Thoracic aorta (tissue), 2 donors: ENCODE measurements around the gene RGS8. TPM values are rescaled to one million over a fixed set of nuclear protein-coding genes. Genes with fewer than 3 reads are reported as not detected.

Experiments used
- ATAC-seq: fragments of 150-250 bp; one replicate; pipeline ENCODE4 v1.8.0; 2017; ENCODE audit warnings: low read depth; ENCODE audit not compliant: insufficient number of reproducible peaks, low FRiP score
- DNase-seq: peaks from one replicate; pipeline ENCODE4 v3.0.0-alpha.2; 2020; ENCODE audit warnings: low spot score
- H3K27ac ChIP-seq, 2 donors: fragments of 200-600 bp; sonication (generic); 1 replicate in 1 of 2; 2 replicates in 1 of 2; pipeline ENCODE4 v1.5.1; 2016; ENCODE audit warnings: mild to moderate bottlenecking in 2 of 2, moderate library complexity in 2 of 2
- H3K27me3 ChIP-seq: fragments of 200-600 bp; sonication (generic); replicated peaks from 2 replicates; pipeline ENCODE4 v1.6.0; 2016; ENCODE audit warnings: mild to moderate bottlenecking; ENCODE audit not compliant: insufficient read depth
- H3K36me3 ChIP-seq: fragments of 200-600 bp; sonication (generic); one replicate; pipeline ENCODE4 v1.5.1; 2016
- H3K4me1 ChIP-seq, 2 donors: fragments of 200-600 bp; sonication (generic); 1 replicate in 1 of 2; 2 replicates in 1 of 2; pipeline versions ENCODE4 v1.5.1 to v1.6.0; 2016; ENCODE audit warnings: low read depth in 2 of 2, mild to moderate bottlenecking in 1 of 2; ENCODE audit not compliant: control insufficient read depth in 1 of 2
- H3K4me3 ChIP-seq: fragments of 200-600 bp; sonication (generic); 2 replicates; pipeline ENCODE4 v1.5.1; 2016; ENCODE audit warnings: mild to moderate bottlenecking
- H3K9me3 ChIP-seq: fragments of 200-600 bp; sonication (generic); 2 replicates; pipeline ENCODE4 v1.5.1; 2016
- total RNA-seq, 2 donors: library from RNA; depleted of rRNA; stranded (reverse); fragments of >200 nt; gene quantifications; one replicate each; pipeline versions ENCODE4 v1.1.0 to v1.2.3, GENCODE V29; 2016
- TF ChIP-seq, protein P1 (sequence below): fragments of 200-600 bp; sonication (generic); IDR thresholded peaks from one replicate; pipeline ENCODE4 v1.5.1; 2019; ENCODE audit warnings: antibody characterized with exemption

Gene RGS8
- total RNA-seq, 2 donors from 2014 or later = not detected

DNA sequence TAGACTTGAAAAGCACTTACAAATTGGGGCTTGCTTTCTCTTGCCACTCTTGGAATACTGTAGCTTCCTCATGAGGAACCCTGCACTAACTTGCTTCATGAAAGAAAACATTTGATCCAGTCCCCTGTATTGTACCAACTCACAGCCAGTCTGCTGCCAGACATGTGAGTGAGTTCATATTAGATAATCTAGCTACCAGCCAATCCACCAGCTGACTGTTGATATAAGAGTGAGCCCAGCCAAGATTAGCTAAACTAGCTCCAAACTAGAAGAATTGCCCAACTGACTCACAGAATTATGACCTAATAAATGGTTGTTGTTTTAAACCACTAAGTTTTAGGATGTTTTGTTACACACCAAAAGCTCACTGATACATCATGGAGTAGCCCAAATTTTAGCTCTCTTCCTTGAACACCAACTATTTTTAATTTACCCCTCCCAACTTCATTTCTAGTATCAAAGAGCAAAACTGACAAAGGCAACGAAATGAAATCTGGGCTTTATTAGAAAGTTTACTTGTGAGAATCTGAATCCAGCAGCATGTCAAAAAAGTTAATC lies 6.6 kb upstream of the RGS8 start:
- no peaks in the 10 kb centered on the region for H3K27me3 ChIP-seq
- no peaks in the 10 kb centered on the region for H3K9me3 ChIP-seq
- peaks cover 0 to 11% of the 10 kb centered on the region in 2 donors for H3K4me1 ChIP-seq
- H3K27ac ChIP-seq = no peak overlapping the region
- no peak for ATAC-seq
- no peaks in the 10 kb centered on the region for H3K36me3 ChIP-seq
- TF ChIP-seq, protein P1, sequence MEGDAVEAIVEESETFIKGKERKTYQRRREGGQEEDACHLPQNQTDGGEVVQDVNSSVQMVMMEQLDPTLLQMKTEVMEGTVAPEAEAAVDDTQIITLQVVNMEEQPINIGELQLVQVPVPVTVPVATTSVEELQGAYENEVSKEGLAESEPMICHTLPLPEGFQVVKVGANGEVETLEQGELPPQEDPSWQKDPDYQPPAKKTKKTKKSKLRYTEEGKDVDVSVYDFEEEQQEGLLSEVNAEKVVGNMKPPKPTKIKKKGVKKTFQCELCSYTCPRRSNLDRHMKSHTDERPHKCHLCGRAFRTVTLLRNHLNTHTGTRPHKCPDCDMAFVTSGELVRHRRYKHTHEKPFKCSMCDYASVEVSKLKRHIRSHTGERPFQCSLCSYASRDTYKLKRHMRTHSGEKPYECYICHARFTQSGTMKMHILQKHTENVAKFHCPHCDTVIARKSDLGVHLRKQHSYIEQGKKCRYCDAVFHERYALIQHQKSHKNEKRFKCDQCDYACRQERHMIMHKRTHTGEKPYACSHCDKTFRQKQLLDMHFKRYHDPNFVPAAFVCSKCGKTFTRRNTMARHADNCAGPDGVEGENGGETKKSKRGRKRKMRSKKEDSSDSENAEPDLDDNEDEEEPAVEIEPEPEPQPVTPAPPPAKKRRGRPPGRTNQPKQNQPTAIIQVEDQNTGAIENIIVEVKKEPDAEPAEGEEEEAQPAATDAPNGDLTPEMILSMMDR = no peak
- DNase-seq = no peak
- H3K4me3 ChIP-seq = no peak overlapping the region

- TF ChIP-seq, protein P1 = no peak
- H3K4me1 ChIP-seq = no peaks in the 10 kb centered on the region
- ATAC-seq (no peak), DNase-seq (no peak)
- no peaks in the 10 kb centered on the region for H3K27me3 ChIP-seq
- H3K9me3 ChIP-seq = no peaks in the 10 kb centered on the region
- H3K27ac ChIP-seq = no peak overlapping the region
- H3K36me3 ChIP-seq = no peaks in the 10 kb centered on the region
- no peak overlapping the region for H3K4me3 ChIP-seq
These were observed 4.2 kb upstream of the RGS8 start for GRCh38 chr1:182688436-182689205.

- TF ChIP-seq, protein P1 = no peak
- ATAC-seq (no peak), DNase-seq (no peak)
- no peak overlapping the region for H3K27ac ChIP-seq
- H3K9me3 ChIP-seq = no peaks in the 10 kb centered on the region
- H3K27me3 ChIP-seq = no peaks in the 10 kb centered on the region
- H3K4me3 ChIP-seq = no peak overlapping the region
- no peaks in the 10 kb centered on the region for H3K36me3 ChIP-seq
- no peaks in the 10 kb centered on the region for H3K4me1 ChIP-seq
These were observed 3.0 kb upstream of the RGS8 start for GRCh38 chr1:182687361-182687760.

- no peak overlapping the region for H3K4me3 ChIP-seq
- no peaks in the 10 kb centered on the region for H3K4me1 ChIP-seq
- no peaks in the 10 kb centered on the region for H3K36me3 ChIP-seq
- DNase-seq (no peak), ATAC-seq (no peak)
- no peaks in the 10 kb centered on the region for H3K27me3 ChIP-seq
- no peaks in the 10 kb centered on the region for H3K9me3 ChIP-seq
- H3K27ac ChIP-seq = no peak overlapping the region
- TF ChIP-seq, protein P1 = no peak
These were observed 2.1 kb upstream of the RGS8 start for GRCh38 chr1:182686446-182686845.

DNA sequence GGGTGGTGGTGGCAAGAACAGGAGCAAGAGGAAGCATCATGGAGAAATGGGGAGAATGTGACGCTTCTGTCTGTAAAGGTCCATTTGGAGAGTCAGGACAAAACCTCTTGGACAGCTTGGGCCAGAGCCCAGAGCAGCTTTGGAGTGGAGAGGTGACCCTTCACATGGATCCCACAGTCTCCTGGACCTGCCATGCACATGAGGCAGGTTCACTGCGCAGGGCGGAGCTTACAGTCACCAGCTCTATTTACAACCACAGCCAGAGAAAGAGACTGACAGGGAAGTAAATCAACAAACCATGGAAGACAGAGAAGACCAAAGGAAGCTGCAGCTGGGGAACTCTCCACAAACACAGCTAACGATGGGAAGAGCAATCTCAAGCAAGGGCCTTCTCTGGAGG lies 828 bp upstream of the RGS8 start:
- Histone ChIP-seq H3K27me3 (no peaks in the 10 kb centered on the region), H3K27ac (no peak overlapping the region), H3K36me3 (no peaks in the 10 kb centered on the region), H3K4me3 (no peak overlapping the region), H3K4me1 (no peaks in the 10 kb centered on the region), H3K9me3 (no peaks in the 10 kb centered on the region)
- TF ChIP-seq, protein P1 = no peak
- ATAC-seq = no peak
- no peak for DNase-seq
